GM23338 (cell line): Measurements from ENCODE around the gene PAK1. TPM values are rescaled to one million over a fixed set of nuclear protein-coding genes. Genes with fewer than 3 reads are reported as not detected.

Experiments used
- ATAC-seq: fragments of 200-7000 bp; cut with Tn5 transposase; 3 replicates; pipeline ENCODE4 v1.9.1; 2020
- DNase-seq: peaks from one replicate; pipeline ENCODE4 v3.0.0-alpha.2; 2015; ENCODE audit warnings: low spot score
- H2AFZ ChIP-seq: fragments of 200-600 bp; sonication (generic); 2 replicates; pipeline ENCODE4 v1.8.0; 2016; ENCODE audit warnings: antibody characterized with exemption, mild to moderate bottlenecking, moderate library complexity
- H3F3A ChIP-seq: fragments of 200-600 bp; sonication (generic); replicated peaks from 2 replicates; pipeline ENCODE4 v1.8.0; 2017; ENCODE audit warnings: antibody characterized with exemption, mixed run types, low read depth
- H3K27ac ChIP-seq: fragments of 200-600 bp; sonication (generic); 2 replicates; pipeline ENCODE4 v1.6.1; 2016; ENCODE audit warnings: low read depth
- H3K27me3 ChIP-seq: fragments of 200-600 bp; sonication (generic); 2 replicates; pipeline ENCODE4 v1.8.0; 2016; ENCODE audit warnings: mild to moderate bottlenecking, mixed run types, moderate library complexity; ENCODE audit not compliant: insufficient read depth
- H3K36me3 ChIP-seq: fragments of 200-600 bp; sonication (generic); 2 replicates; pipeline ENCODE4 v1.8.0; 2016; ENCODE audit warnings: mild to moderate bottlenecking; ENCODE audit not compliant: insufficient read depth
- H3K4me1 ChIP-seq: fragments of 200-600 bp; sonication (generic); 2 replicates; pipeline ENCODE4 v1.8.0; 2016; ENCODE audit warnings: mild to moderate bottlenecking, moderate library complexity; ENCODE audit not compliant: insufficient read depth
- H3K4me2 ChIP-seq: fragments of 200-600 bp; sonication (generic); 2 replicates; pipeline ENCODE4 v1.7.1; 2017; ENCODE audit warnings: mixed run types
- H3K4me3 ChIP-seq: fragments of 200-600 bp; sonication (generic); 2 replicates; pipeline ENCODE4 v1.6.1; 2016; ENCODE audit warnings: mixed run types
- H3K79me2 ChIP-seq: fragments of 200-600 bp; sonication (generic); replicated peaks from 2 replicates; pipeline ENCODE4 v1.8.0; 2017; ENCODE audit warnings: mild to moderate bottlenecking; ENCODE audit not compliant: insufficient read depth
- H3K9me2 ChIP-seq: fragments of 200-600 bp; sonication (generic); 2 replicates; pipeline ENCODE4 v1.8.0; 2017; ENCODE audit not compliant: insufficient read depth
- H4K20me1 ChIP-seq: fragments of 200-600 bp; sonication (generic); replicated peaks from 2 replicates; pipeline ENCODE4 v1.8.0; 2017; ENCODE audit warnings: mild to moderate bottlenecking; ENCODE audit not compliant: insufficient read depth
- H3K27ac Mint-ChIP-seq: 2 replicates; pipeline ENCODE4 v1.8.0; 2020; ENCODE audit warnings: inconsistent platforms, mild to moderate bottlenecking, moderate library complexity, mixed read lengths
- H3K27me3 Mint-ChIP-seq: 3 replicates; pipeline ENCODE4 v1.8.0; 2022; ENCODE audit warnings: low read depth, mild to moderate bottlenecking, moderate library complexity, mixed read lengths, inconsistent platforms; ENCODE audit not compliant: insufficient read depth, poor library complexity
- H3K36me3 Mint-ChIP-seq: 3 replicates; pipeline ENCODE4 v1.8.0; 2021; ENCODE audit warnings: low read depth, mild to moderate bottlenecking, inconsistent platforms, moderate library complexity, mixed read lengths
- H3K4me1 Mint-ChIP-seq: 3 replicates; pipeline ENCODE4 v1.8.0; 2020; ENCODE audit warnings: mild to moderate bottlenecking, inconsistent platforms, mixed read lengths
- H3K4me3 Mint-ChIP-seq: 3 replicates; pipeline ENCODE4 v1.8.0; 2021; ENCODE audit warnings: moderate library complexity, mild to moderate bottlenecking, inconsistent platforms, mixed read lengths
- H3K9me3 Mint-ChIP-seq: 3 replicates; pipeline ENCODE4 v1.8.0; 2020; ENCODE audit warnings: moderate library complexity, mild to moderate bottlenecking, inconsistent platforms, mixed read lengths
- CREB1 ChIP-seq: fragments of 250-450 bp; sonication (Bioruptor Pico); IDR thresholded peaks from 2 replicates; pipeline ENCODE4 v1.5.0; 2020; ENCODE audit warnings: low read depth, mild to moderate bottlenecking, moderate library complexity
- EZH2 ChIP-seq: fragments of 200-600 bp; sonication (generic); IDR thresholded peaks from one replicate; pipeline ENCODE4 v1.8.0; 2017; ENCODE audit warnings: antibody characterized with exemption, mild to moderate bottlenecking, low read depth; ENCODE audit not compliant: unreplicated experiment
- EZH2phosphoT487 ChIP-seq: fragments of 200-600 bp; sonication (generic); IDR thresholded peaks from one replicate; pipeline ENCODE4 v1.8.1; 2018; ENCODE audit warnings: antibody characterized with exemption; ENCODE audit not compliant: unreplicated experiment
- NANOG ChIP-seq: IDR thresholded peaks from 2 replicates; pipeline ENCODE4 v1.6.1; 2016; ENCODE audit warnings: antibody characterized with exemption, borderline replicate concordance
- POLR2AphosphoS5 ChIP-seq: IDR thresholded peaks from 2 replicates; pipeline ENCODE4 v1.6.1; 2016; ENCODE audit warnings: antibody characterized with exemption, low read depth
- REST ChIP-seq: IDR thresholded peaks from one replicate; pipeline ENCODE4 v1.6.1; 2018; ENCODE audit warnings: antibody characterized with exemption; ENCODE audit not compliant: unreplicated experiment
- STAT1 ChIP-seq: IDR thresholded peaks from one replicate; pipeline ENCODE4 v1.6.1; 2016; ENCODE audit warnings: antibody characterized with exemption; ENCODE audit not compliant: unreplicated experiment
- ZNF114 ChIP-seq: fragments of 250-450 bp; sonication (Bioruptor Pico); IDR thresholded peaks from 2 replicates; pipeline ENCODE4 v1.5.0; 2020; ENCODE audit warnings: mild to moderate bottlenecking, moderate library complexity
- polyA plus RNA-seq: library from polyadenylated mRNA; unstranded; fragments of >200 nt; fragmentation: Nextera tagmentation; extraction: Ambion mirVana; gene quantifications from 2 replicates; pipeline ENCODE4 v1.2.1, GENCODE V29; 2016
- total RNA-seq: library from RNA; depleted of rRNA; stranded (reverse); fragments of >200 nt; shearing (Covaris generic); gene quantifications from 2 replicates; pipeline ENCODE4 v1.2.3, GENCODE V29; 2014
- TF ChIP-seq, protein P1 (sequence below), 2 experiments: fragments of 200-600 bp in 1 of 2; sonication (generic) in 1 of 2; conservative IDR thresholded peaks; 2 replicates each; pipeline versions ENCODE4 v1.5.1 to v1.6.1; 2016 to 2017; ENCODE audit warnings: antibody characterized with exemption in 2 of 2, low read depth in 2 of 2, mild to moderate bottlenecking in 2 of 2, moderate library complexity in 1 of 2

Gene PAK1
- total and polyA plus RNA-seq, 2 experiments from 2014 or later = 102 to 175 TPM

GRCh38 chr11:77359481-77359880 lies 114.4 kb downstream of the PAK1 start (continued):
- no peak for TF ChIP-seq EZH2phosphoT487
- TF ChIP-seq EZH2 = no peak
- TF ChIP-seq STAT1 = no peak
- TF ChIP-seq CREB1 (CRISPR knock-in tag) = no peak
- no peak for TF ChIP-seq NANOG
- TF ChIP-seq REST = no peak

DNA sequence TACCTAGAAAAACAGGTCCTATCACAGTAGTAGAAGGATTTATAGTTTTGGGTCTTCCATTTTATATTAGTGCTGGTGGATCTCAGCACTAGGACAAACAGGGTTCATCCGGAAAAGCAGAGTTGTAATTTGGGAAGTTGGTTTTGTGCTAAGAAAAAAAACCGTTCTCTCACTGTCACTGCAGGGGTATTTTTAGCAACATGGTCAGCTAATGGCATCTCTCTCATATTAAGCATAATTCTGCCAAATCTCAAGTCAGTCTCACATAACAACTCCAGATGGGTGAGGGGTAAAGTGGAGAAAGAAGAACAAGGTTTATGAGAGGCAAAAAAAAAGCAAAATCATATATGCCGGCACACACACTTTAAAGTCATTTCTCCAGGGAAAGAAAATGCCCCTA lies 120.8 kb downstream of the PAK1 start:
- Histone ChIP-seq H3K4me2 (no peak overlapping the region), H3K9me2 (no peaks in the 10 kb centered on the region), H3K27ac (0 out of 2 replicates have a peak overlapping the region, but pooled peaks have one; percentile 45), H3K79me2 (peaks cover 10% of the 10 kb centered on the region; the same call in 1 of the 2 replicates), H3K4me3 (no peak overlapping the region), H3K27me3 (no peaks in the 10 kb centered on the region), H4K20me1 (no peaks in the 10 kb centered on the region; the same call in 1 of the 2 replicates), H3F3A (no peaks in the 10 kb centered on the region), H3K4me1 (no peaks in the 10 kb centered on the region), H3K36me3 (peaks cover 34% of the 10 kb centered on the region; the same call in 1 of the 2 replicates), H2AFZ (no peak overlapping the region)
- H3K4me3 Mint-ChIP-seq = no peak overlapping the region
- H3K4me1 Mint-ChIP-seq = no peaks in the 10 kb centered on the region
- H3K27me3 Mint-ChIP-seq = peaks cover 1% of the 10 kb centered on the region
- no peak for DNase-seq
- no peak overlapping the region for H3K27ac Mint-ChIP-seq
- ATAC-seq = no peak
- H3K36me3 Mint-ChIP-seq = peaks cover 22% of the 10 kb centered on the region; the same call in 2 of the 3 replicates
- TF ChIP-seq REST = no peak
- no peak for TF ChIP-seq ZNF114
- TF ChIP-seq, protein P1, sequence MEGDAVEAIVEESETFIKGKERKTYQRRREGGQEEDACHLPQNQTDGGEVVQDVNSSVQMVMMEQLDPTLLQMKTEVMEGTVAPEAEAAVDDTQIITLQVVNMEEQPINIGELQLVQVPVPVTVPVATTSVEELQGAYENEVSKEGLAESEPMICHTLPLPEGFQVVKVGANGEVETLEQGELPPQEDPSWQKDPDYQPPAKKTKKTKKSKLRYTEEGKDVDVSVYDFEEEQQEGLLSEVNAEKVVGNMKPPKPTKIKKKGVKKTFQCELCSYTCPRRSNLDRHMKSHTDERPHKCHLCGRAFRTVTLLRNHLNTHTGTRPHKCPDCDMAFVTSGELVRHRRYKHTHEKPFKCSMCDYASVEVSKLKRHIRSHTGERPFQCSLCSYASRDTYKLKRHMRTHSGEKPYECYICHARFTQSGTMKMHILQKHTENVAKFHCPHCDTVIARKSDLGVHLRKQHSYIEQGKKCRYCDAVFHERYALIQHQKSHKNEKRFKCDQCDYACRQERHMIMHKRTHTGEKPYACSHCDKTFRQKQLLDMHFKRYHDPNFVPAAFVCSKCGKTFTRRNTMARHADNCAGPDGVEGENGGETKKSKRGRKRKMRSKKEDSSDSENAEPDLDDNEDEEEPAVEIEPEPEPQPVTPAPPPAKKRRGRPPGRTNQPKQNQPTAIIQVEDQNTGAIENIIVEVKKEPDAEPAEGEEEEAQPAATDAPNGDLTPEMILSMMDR (conservative IDR thresholded peaks at IDR 0.05; ENCODE audit: low read depth in 2 of 2) = no peak
- no peak for TF ChIP-seq POLR2AphosphoS5
- H3K9me3 Mint-ChIP-seq = no peaks in the 10 kb centered on the region
